Erythroblast (primary cell): Measurements from ENCODE around the gene ESPN.

ENCODE experiments used
- GATA1 ChIP-seq: IDR thresholded peaks from 2 replicates; pipeline ENCODE4 v1.6.1; 2011; ENCODE audit warnings: low read depth, mild to moderate bottlenecking, control low read depth, low read length, moderate library complexity
- POLR2A ChIP-seq: IDR thresholded peaks from 2 replicates; pipeline ENCODE4 v1.6.1; 2011; ENCODE audit warnings: mild to moderate bottlenecking, low read length

GRCh38 chr1:6434186-6434585 is 9.6 kb downstream of the ESPN start:
- TF ChIP-seq POLR2A (no peak), GATA1 (no peak)
